Glomerular visceral epithelial cell (primary cell): ENCODE results near the gene ZFP57.

Source experiments
- DNase-seq: peaks from one replicate; pipeline ENCODE4 v3.0.0-alpha.2; 2016; ENCODE audit errors: extremely low spot score

ZFP57 gene

DNA sequence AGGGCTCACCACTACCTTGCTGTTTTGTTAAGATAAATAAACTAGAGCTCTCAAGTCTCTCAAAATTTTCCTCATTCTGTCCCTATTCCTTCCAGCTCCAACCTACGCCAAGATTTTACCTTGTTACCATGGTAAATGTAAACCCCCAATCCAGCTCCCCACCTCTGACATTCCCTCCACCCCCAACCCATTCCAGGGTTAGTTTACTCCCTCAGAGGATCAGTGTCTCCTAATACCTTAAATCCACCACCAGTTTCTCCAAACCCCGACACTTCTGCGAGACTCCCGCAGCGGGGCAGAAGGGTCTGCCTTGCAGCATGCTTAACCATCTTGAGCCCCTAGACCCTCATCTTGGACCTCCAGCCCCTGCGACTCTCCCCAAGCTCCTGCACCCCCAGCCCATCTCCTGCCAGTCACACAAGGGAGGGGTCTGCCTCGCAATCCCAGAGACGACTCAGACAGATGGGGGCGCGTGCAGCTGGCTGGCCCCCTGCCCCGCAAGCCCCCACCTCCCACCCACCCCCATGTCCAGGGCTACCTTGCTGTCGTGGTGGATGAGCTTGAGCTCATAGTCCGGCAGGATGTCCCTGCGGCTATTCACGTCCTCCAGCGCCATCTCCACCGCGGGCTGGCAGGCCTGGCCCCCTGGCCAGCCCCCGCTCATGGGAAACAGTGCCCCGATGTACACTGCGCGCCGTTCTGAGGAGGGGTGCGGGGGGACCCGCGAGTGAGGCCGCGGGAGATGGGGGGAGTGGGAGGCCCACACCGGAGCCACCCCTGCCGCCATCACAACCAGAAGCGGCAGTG lies 53.8 kb downstream of the ZFP57 start:
- DNase-seq = no peak

DNA sequence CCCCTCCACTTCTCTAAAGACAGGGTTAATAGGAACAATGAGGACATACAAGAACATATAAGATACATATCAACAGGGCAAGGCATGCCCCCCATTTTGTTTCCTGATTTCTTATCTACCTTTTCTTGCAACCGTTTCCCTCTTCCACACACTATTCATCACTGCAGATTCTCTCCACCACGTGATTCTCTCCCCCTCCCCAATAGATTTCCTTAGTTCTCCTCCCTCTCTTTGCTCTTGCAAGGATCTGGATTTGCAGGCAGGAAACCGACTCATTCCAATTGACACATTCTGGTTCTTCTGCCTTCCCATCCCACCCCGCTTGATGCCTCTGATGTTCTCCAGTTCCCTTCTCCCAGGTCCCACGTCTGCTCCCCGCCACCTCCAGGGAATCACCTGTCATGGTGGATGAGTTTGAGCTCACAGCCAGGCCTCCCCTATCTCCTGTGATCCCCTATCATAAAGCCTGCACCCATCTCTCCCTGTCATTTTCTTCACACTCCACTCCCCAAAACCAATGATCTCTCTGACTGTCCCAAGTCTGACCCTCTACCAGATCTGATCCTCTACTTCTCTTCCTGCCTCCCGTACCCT lies 55.5 kb downstream of the ZFP57 start:
- DNase-seq = no peak

DNA sequence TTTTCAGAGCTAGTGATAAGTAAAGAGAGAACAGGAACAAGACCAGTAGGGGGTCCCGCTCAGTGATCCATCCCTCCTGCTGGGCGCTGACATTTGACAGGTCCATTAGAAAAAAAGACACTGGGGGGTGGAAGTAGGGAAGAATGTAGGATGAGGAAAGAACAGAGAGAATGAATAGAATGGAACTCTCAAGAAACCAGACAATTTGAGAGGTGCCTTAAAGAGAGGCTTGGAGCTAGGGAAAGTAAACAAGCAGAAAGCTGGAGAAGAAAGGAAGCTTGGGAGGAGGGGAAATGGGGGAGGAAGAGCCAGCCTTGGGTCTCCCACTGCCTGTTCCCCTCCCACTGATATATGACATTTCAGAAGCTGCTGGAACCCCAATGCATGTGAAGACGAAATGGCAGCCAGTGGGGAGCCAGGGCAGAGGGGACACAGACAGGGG lies 56.4 kb downstream of the ZFP57 start:
- no peak for DNase-seq
